G401 (cell line): ENCODE measurements around the gene TAS2R50. TPM values are rescaled to one million over a fixed set of nuclear protein-coding genes. Genes with fewer than 3 reads are reported as not detected.

ENCODE experiments used
- DNase-seq: peaks from one replicate; pipeline ENCODE4 v3.0.0-alpha.2; 2015; ENCODE audit warnings: low spot score
- in situ Hi-C: cut with HindIII; loops from 2 replicates; pipeline ENCODE4 v1.10.0; 2016; ENCODE audit warnings: low sequenced_read_pairs, mixed read lengths
- total RNA-seq: library from RNA; depleted of rRNA; stranded (reverse); fragments of >200 nt; shearing (Covaris generic); gene quantifications from 2 replicates; pipeline ENCODE4 v1.2.3, GENCODE V29; 2014; rRNA removed

TAS2R50 gene
- total RNA-seq, 1 experiment from 2014 or later: not detected

GRCh38 chr12:10959804-10960203 lies 26.9 kb downstream of the TAS2R50 start:
- no peak for DNase-seq
- in situ Hi-C loops: no loop called here

GRCh38 chr12:10957741-10958140 lies 29.0 kb downstream of the TAS2R50 start:
- in situ Hi-C loops: no loop called here
- DNase-seq: no peak

DNA sequence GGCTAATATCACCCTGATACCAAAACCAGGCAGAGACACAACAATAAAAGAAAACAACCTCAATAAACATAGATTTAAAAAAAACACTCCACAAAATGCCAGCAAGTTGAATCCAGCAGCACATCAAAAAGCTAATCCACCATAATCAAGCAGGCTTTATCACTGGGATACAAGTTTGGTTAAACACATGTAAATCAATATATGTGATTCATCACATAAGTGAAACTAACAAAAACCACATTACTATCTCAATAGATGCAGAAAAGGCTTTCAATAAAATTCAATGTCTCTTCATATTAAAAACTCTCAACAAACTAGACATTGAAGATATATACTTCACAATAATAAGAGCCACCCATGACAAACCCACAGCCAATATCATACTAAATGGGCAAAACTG lies 30.6 kb downstream of the TAS2R50 start:
- DNase-seq: no peak

GRCh38 chr12:10952645-10953044 lies 34.1 kb downstream of the TAS2R50 start:
- in situ Hi-C loops: no loop called here
- DNase-seq: no peak

More for the DNA sequence above, 30.6 kb downstream of the TAS2R50 start:
- in situ Hi-C loops: no loop called here

GRCh38 chr12:10943167-10943566 lies 43.5 kb downstream of the TAS2R50 start:
- in situ Hi-C loops: no loop called here
- no peak for DNase-seq

DNA sequence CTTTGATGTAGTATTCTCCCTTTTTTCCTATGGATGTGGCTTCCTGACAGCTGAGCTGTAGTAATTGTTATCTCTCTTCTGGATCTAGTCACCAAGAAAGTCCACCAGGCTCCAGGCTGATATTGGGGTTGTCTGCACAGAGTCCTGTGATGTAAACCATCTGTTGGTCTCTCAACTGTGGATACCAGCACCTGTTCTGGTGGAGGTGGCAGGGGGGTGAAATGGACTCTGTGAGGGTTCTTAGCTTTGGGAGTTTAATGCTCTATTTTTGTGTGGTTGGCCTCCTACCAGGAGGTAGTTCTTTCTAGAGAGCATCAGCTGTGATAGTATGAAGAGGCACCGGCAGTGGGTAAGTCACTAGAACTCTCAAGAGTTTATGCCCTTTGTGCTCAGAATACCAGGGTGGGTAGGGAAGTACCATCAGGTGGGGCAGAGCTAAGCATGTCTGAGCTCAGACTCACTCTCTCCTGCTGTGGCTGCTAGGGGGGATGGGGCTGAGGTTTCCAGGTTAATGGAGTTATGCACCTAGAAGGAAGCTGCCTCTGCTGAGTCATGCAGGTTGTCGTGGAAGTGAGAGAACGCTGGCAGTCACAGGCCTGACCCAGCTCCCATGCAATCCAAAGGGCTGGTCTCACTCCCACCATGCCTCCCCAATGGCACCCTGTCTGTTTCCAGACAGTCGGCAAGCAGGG lies 44.6 kb downstream of the TAS2R50 start:
- in situ Hi-C loops: no loop called here
- no peak for DNase-seq

GRCh38 chr12:10941369-10941768 lies 45.3 kb downstream of the TAS2R50 start:
- in situ Hi-C loops: no loop called here
- no peak for DNase-seq

GRCh38 chr12:10940389-10940788 lies 46.3 kb downstream of the TAS2R50 start:
- DNase-seq: no peak
- in situ Hi-C loops: no loop called here

GRCh38 chr12:10939163-10939562 lies 47.5 kb downstream of the TAS2R50 start, which contains the start of gene TAS2R14:
TSS of gene TAS2R14 (minus strand) at chr12:10939263. CDS start at chr12:10939207, 56 bp downstream.
- no peak for DNase-seq
- in situ Hi-C loops: no loop called here

- no peak for DNase-seq
- in situ Hi-C loops: no loop called here
Measured at GRCh38 chr12:10936506-10936905, 50.2 kb downstream of the TAS2R50 start.

Other genes starting within 250 kb of the TAS2R50 start
- gene TAS2R7, start 184.3 kb downstream of the TAS2R50 start, total RNA-seq: not detected in 2 replicates
- 1.6 TPM in 1 of 2 replicates, not detected in the other for gene TAS2R8, start 179.6 kb downstream of the TAS2R50 start, total RNA-seq
- not detected in 2 replicates for gene TAS2R9, start 176.7 kb downstream of the TAS2R50 start, total RNA-seq
- gene TAS2R10, start 160.6 kb downstream of the TAS2R50 start, total RNA-seq: 0.37 TPM in 1 of 2 replicates, not detected in the other
- 9.2 TPM in 1 of 2 replicates, not detected in the other for gene PRR4, start 137.4 kb downstream of the TAS2R50 start, total RNA-seq
- gene PRH1, start 102.7 kb downstream of the TAS2R50 start, total RNA-seq: 1.8 and 4.1 TPM in 2 replicates
- not detected in 2 replicates for gene TAS2R13, start 77.3 kb downstream of the TAS2R50 start, total RNA-seq
- not detected in 2 replicates for gene PRH2, start 57.7 kb downstream of the TAS2R50 start, total RNA-seq
- 0.12 and 3.0 TPM in 2 replicates for gene TAS2R14, start 47.6 kb downstream of the TAS2R50 start, total RNA-seq
- 0.12 and 0.61 TPM in 2 replicates for gene TAS2R20, start 11.4 kb upstream of the TAS2R50 start, total RNA-seq
- gene TAS2R19, start 35.7 kb upstream of the TAS2R50 start, total RNA-seq: not detected in 2 replicates
- gene TAS2R31, start 44.5 kb upstream of the TAS2R50 start, total RNA-seq: 0.14 and 0.43 TPM in 2 replicates
- not detected in 2 replicates for gene TAS2R46, start 75.4 kb upstream of the TAS2R50 start, total RNA-seq
- gene TAS2R43, start 105.4 kb upstream of the TAS2R50 start, total RNA-seq: 0.71 TPM in 1 of 2 replicates, not detected in the other
- 0.07 and 0.68 TPM in 2 replicates for gene TAS2R30, start 147.7 kb upstream of the TAS2R50 start, total RNA-seq
- 10.3 and 11.4 TPM in 2 replicates for gene SMIM10L1, start 184.3 kb upstream of the TAS2R50 start, total RNA-seq
- not detected in 2 replicates for gene TAS2R42, start 200.0 kb upstream of the TAS2R50 start, total RNA-seq